GM12875 (cell line): ENCODE measurements around the gene STMN3.

ENCODE experiments used
- H3K4me3 ChIP-seq: one replicate; pipeline ENCODE4 v1.5.1; 2011; ENCODE audit warnings: low read depth, low read length, control low read depth
- CTCF ChIP-seq: IDR thresholded peaks from 2 replicates; pipeline ENCODE4 v1.5.1; 2011; ENCODE audit warnings: low read depth, mild to moderate bottlenecking, control low read depth, inconsistent platforms, low read length, moderate library complexity, borderline replicate concordance; ENCODE audit not compliant: insufficient read depth

STMN3 gene

DNA sequence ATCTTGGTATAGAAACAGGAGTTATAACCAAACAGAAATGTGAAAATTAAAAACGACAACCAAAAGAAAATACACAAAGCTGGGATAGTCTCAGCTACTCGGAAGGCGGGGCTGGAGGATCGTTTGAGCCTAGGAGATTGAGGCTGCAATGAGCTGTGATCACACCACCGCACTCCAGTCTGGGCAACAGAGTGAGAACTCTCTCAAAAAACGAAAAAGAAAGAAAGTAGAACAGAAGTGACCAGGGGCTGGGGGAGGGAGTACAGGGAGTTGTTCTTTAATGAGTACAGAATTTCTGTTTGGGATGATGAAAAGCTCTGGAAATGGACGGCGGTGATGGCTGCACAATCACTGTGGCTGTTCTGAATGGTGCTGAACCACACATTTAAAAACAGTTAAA, 32.2 kb downstream of the STMN3 start:
- H3K4me3 ChIP-seq = no peak overlapping the region
- TF ChIP-seq CTCF = no peak

GRCh38 chr20:63619505-63619904, 33.7 kb downstream of the STMN3 start:
- no peak overlapping the region for H3K4me3 ChIP-seq
- no peak for TF ChIP-seq CTCF

GRCh38 chr20:63619086-63619485, 34.1 kb downstream of the STMN3 start:
- no peak for TF ChIP-seq CTCF

DNA sequence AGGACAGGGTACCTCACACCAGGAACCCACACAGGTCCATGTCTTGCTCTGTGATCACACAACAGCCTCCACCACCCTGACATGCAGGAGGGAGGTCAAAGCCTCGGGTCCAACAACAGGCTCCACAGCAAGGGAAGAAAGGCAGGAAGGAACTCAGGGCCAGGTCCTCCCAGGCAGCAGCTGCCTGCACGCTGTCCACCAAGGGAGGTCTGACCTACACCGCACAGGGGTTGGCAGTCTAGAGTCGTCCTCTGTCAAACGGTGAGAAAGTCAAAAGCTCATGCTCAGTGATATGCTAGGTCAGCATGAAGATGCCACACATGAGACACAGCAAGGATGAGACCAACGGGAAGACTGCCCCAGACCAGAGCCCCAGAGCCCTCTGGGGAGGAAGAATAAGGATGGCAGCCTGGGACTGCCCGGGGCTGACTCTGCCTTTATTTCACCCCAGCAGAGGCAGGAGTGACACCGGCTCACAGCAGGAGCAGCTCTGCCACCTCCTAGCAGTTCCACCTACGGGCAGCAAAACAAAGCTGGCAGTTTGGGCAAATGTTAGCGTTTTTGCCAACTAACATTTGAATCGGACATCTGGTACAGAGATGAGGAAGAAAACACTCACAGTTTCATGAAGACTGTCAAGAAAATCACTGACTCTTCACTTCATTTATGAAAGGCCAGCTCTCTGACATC, 34.8 kb downstream of the STMN3 start:
- H3K4me3 ChIP-seq = no peak overlapping the region
- no peak for TF ChIP-seq CTCF

More at GRCh38 chr20:63619086-63619485, 34.1 kb downstream of the STMN3 start:
- no peak overlapping the region for H3K4me3 ChIP-seq

DNA sequence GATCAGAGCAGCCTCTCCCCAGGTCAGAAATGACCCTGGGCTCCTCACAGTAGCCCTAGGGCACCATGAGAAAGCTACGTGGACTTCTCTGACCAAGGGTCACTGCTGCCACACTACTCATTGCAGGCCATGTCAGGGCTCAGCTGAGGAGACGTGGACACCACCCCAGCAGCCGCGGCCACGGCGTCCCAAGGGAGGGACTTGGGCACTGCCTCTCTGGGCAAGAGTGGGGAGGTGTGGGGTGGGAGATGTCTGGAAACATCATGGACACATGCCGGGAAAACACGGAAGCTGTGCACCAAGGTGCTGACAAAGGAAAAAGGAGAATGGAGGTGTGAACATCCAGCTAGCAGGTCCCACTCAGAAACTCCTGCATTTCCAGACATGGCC, 35.4 kb downstream of the STMN3 start:
- no peak overlapping the region for H3K4me3 ChIP-seq
- TF ChIP-seq CTCF = no peak

GRCh38 chr20:63617092-63617875, 35.9 kb downstream of the STMN3 start:
- H3K4me3 ChIP-seq = no peak overlapping the region
- no peak for TF ChIP-seq CTCF
